ENCODE data around the gene ITGA11.

The ITGA11 gene

DNA sequence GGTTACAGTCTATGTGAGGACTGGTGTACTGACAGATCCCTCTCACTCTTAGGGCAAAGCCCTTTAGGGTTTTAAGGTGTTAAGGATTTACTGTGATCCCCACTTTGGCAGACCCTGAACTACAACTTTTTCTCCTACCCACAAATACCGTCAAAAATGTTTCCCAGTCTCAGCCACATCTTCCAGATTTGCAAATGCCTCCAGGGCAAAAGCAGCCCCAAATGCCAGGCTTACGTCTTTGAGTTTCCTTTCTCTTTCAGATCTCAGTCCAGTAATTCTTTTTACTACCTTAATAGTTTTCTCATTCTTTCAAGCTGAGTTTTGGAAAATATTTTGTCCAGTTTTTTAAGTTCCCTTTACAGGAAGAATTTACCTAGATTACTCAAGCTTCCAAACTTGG, 13.4 kb upstream of the ITGA11 start:
- no peak for DNase-seq (ENCODE audit: low spot score)

- no peak for DNase-seq (ENCODE audit: low spot score)
Measured at GRCh38 chr15:68444336-68444735, 12.4 kb upstream of the ITGA11 start.

GRCh38 chr15:68442903-68443302, 10.9 kb upstream of the ITGA11 start:
- no peak for DNase-seq (ENCODE audit: low spot score)

DNA sequence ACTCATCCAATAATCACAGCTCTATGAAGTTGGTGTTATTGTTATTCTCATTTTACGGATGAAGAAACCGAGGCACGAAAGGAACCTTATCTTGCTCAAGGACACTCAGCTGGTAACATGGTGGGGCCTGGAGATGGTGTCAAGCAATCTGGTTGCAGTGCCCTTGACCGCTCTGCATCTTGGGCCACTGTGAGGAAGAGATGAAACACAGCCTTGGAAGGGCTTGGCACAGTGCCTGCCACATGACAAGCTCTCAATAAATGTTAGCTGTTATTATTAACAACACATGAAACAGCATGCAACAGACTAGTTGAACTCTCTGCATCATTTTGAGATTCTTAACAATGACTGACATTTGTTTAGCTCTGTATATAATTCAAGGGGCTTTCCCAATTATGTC, 10.1 kb upstream of the ITGA11 start:
- no peak for DNase-seq (ENCODE audit: low spot score)

DNA sequence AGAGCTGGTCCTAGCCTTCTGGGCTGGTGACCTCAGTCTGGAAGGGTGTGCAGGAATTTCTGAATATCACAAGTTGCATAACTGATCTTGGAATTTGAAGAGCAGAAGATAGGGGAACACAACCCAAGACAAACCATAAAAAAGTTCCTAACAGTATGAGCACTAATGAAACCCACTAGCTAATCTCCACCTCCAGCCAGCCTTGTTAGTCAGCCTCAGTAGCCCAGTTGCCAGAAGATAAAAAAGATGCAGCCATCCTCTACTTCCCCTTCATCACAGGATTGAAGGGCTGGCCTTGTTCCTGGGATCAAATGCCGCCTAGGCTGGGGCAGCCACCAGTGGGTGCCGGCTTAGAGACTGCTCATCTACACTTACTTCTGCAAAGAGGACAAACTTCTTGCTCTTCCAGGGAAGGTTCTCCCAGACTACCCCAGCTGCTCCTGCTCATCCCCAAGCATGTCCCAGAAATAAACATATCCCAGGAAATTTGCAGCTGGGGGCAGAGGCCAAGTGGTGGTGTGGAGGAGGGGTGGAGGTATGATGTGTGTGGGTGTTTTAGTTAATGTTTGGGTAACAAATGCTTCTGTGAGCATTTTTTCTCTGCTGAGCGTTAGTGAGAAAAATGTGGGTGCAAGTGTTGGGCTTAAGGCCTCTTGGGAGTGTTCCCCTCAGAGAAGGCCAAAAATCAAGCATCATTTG, 9.2 kb upstream of the ITGA11 start:
- no peak for DNase-seq (ENCODE audit: low spot score)

DNA sequence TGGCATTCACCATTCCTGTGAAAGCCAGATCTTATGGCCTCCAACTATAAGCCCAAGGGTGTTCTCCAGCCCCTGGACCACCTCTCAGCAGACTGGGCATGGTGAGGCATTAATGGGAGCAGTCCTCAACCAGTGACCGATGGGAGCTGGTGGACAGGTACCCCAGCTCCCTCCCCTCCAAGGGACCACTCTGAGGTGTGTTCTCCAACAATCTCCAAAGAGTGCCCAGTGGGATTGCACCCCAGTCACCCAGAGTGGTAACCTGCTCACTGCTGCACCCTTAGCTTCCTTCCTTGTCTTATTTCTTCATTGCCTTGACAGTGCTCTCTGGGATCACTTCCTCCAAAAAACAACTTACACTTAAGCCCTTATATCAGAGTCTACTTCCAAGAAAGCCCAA, 8.2 kb upstream of the ITGA11 start:
- no peak for DNase-seq (ENCODE audit: low spot score)

- DNase-seq (ENCODE audit: low spot score): no peak
Measured at GRCh38 chr15:68439506-68439905, 7.5 kb upstream of the ITGA11 start.

DNA sequence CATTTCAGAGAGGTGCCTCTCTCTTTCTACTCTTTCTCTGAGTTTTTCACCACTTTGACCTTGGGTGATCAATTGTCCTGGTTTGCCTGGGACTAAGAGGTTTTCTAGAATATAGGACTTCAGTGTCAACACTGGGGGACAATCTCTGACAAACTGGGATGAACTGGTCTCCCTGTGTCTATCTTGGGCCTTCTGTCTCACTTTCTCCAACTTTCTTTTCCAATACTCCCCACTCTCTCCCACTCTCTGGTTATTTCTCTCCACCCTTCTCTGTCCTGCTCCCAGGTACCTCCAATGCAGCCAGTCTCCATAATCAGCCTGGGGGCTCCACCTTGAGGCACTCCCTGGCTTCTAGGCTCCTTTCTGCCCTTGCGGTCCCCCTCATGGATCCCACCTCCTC, 4.7 kb upstream of the ITGA11 start:
- no peak for DNase-seq (ENCODE audit: low spot score)

DNA sequence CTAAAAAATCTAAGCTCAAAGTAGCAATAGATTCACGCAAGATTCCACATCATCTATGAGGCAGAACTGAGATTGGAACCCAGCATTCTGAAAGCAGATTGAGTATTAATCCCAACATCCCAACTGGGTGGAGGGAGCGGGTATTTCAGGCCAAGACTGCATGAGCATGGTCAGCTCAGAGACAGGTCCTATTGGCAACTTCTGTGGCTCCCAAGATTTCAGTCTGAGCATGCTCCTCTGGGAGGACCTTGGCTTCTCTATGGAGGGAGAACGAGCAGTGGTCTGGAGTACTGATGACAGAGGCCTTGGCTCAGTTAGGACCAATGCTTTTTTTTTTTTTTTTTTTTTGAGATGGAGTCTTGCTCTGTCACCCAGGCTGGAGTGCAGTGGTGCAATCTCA, 4.0 kb upstream of the ITGA11 start:
- DNase-seq (ENCODE audit: low spot score): no peak

DNA sequence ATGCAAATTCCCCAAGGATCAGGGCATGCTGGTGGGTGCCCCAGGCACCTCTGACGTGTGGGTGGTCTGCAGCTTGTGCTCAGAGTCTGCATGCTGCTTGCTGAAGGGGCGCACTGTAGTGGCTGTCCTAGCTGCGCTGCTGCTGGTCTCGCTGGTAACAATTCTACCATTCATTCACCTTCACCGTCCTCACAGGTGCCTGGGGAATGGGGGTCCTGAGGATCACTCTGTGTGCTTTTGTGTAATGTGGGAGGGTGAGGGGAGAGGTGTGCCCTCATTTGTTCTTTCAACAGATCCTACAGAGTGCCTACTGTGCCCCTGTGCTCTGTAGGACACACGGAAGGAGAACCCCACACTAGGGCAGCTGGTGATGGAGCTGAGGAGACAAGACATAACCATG, 2.1 kb upstream of the ITGA11 start:
- no peak for DNase-seq (ENCODE audit: low spot score)

DNA sequence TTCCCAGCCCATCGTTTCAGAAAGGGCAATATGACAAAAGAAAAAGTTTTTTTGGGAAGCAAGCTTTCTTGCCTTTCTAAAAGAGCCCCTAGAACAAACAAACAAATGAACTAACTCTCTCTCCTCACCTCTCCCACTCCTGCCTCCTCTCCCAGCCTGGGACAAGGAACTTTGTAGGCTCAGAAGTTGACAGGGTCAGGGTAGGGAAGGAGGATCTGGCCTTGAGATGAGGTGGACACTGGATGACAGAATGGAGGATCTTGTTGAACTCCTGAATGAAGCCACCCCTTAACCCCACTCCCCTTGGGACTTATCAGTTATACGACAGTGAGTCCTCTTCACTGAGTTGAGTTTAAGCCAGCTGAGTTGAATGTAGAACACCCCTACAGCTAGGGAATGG, 1.6 kb upstream of the ITGA11 start:
- no peak for DNase-seq (ENCODE audit: low spot score)

DNA sequence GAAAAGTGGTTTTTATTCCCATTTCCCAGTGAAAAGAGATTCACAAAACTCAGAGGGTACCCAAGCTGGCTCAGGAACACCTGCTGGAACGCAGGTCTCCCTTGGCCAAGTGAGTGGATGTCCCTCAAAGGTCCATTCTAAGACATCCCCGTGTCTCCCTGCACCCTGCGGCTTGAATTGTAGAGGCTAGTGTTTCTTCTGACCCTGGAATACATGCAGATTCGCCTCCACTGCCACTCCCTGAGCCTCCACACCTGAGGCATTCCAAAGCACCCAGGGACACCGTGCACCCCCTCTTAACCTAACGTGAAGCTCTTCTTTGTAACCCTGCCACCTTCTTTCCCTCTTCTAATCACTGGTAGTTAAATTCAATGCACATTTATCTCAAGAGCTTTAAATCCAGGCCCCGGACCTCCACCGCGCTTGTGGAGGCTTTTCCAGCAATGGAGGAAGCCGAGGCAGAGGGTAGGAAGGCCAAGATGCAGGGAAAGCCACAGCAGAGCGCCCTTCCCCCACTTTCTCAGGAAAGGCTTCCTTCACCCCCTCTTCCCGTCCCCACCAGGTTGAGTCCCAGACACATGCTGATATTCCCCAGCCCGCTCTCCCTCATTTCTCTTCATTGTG, 590 bp upstream of the ITGA11 start:
- no peak for DNase-seq (ENCODE audit: low spot score)

GRCh38 chr15:68431037-68431791, 749 bp downstream of the ITGA11 start:
- DNase-seq (ENCODE audit: low spot score): no peak

- no peak for DNase-seq (ENCODE audit: low spot score)
Measured at GRCh38 chr15:68430471-68431036, 1.4 kb downstream of the ITGA11 start.

DNA sequence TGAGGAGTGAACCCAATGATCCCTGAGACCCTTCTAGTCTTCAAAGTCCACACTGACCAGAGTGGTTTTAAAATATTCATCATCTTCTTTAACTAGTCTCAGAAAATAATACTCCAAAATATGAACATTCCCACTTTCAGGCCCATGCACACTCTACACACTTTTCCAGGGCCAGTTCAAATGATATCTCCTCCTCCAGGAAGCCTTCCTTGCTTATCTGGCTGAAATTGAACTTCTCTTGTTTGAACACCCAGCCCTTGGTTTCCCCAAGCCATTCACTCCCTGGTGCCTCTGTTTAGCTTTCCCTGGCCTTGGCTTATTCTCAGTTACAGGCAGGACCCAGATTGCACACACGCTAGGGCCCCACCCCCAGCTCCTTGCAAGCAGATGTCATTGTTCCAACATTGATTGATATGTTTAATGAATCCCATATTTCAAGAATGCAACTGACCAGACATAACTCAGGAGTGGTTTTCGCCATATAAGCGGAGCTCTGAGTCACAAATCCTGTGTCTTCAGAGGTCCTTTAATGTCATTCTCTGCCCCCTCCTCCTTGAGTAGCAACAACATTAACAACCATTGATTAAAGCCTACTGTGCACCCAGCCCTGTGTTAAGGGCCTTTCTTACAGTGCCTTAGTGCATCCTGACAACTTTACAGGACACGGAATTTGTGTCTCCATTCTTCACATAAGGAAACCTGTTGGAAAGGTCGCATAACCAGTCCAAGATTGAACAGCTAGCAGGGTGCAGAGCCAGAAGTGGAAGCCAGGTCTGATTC, 2.1 kb downstream of the ITGA11 start:
- no peak for DNase-seq (ENCODE audit: low spot score)

DNA sequence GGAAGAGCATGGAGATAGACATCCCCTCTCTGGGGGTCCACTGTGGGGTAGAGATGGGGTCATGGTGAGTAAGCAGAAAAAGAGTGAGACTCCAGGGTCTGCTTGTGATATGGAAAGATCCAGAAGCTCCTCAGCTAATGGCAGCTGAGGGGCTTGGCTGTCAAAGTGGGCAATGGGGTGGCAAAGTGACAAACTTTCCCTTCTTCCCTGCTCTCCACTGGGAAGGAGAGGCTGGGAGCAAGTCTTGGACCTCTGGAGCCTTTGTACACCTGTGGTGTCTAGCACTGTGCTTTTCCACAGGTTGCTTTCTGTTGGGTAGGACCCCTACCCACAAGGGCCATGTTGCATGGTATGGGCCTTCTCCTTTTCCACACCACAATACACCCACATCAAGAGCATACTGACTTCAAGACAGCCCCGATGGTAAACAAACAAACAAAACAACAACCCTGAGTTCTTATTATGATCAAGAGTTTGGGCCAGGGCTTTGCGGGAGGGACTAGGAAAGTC, 3.5 kb downstream of the ITGA11 start:
- no peak for DNase-seq (ENCODE audit: low spot score)

GRCh38 chr15:68427963-68428362, 4.0 kb downstream of the ITGA11 start:
- no peak for DNase-seq (ENCODE audit: low spot score)

DNA sequence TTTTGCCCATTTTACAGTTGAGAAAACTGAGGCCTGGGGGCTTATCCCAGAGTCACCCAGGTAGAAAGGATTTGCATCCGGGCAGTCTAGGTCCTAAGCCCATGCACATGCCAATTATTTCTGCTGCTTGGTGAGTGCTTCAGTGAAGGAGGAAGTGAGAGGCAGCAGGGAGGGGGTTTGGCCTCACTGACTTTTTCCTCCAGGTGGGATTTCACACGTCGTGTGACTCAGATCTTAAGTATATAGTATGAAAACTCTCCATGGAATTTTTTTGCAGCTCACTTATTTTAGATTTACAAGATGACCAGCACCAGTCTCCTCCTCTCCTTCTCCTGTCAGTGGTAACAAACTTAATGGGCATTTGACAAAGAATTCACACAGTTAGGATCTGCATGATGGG, 4.6 kb downstream of the ITGA11 start:
- DNase-seq (ENCODE audit: low spot score): no peak

DNA sequence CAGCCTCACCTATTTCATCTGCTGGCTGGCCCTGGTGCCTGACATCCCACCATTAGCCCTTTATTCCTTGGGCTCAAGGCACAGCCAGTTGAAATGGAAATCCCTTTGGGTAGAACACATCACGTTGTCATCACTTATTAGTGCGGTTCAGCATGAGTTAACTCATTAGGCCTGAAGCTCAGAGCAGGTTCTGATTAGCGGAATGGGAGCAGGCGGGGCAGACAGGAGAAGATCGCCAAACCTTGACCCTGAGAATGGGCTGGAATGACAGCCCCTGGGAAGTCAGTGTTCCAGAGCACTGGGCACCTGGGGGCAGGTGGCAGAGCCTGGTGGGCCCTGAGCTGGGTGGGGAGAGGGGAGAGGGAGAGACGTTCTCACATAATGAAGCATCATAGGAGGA, 5.8 kb downstream of the ITGA11 start:
- no peak for DNase-seq (ENCODE audit: low spot score)

DNA sequence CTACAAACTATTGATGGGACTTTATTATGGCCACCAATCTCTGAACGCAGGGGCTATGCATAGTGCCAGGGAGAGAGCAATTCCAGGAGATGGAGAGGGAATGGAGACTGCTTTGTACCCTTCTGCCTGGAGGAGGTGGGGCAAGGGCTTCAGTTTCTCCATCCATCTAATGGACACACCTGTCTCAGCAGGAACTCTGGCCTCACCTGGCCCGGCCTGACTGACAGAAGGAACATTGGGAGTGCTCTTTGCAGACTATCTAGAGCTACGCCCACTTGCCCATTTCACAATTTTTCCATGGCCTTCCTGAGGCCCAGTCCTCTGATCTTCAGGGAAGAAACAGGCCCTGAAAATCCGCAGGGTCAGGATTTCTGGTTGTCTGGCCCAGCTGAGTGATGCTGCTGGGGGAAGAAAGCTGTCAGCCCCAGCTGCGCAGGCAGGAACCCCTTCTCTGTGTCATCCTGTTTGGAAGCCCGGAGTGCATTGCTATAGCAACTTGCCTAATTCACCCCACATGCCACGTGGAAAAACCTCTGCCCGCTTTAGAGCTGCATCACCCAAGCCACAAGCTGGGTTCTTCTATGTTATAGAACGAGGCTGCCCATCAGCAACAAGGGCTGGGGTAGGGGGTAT, 6.4 kb downstream of the ITGA11 start:
- DNase-seq (ENCODE audit: low spot score): no peak

GRCh38 chr15:68424754-68425390, 7.1 kb downstream of the ITGA11 start:
- no peak for DNase-seq (ENCODE audit: low spot score)

Measured in CD4-positive, alpha-beta T cell treated with Interleukin-15 for 4 hours (primary cell).